Common myeloid progenitor, CD34-positive (primary cell): ENCODE results near the gene GGA2.

Experiments
- CTCF ChIA-PET: fragments of 350-600 bp; sonication (Branson Sonifier 250); formaldehyde crosslinking; loops from one replicate; lab custom pipeline; 2021; ENCODE audit warnings: antibody characterized with exemption; lab: Charles Lee
- POLR2A ChIA-PET: fragments of 350-600 bp; sonication (Branson Sonifier 250); formaldehyde crosslinking; loops from one replicate; lab custom pipeline; 2021; ENCODE audit warnings: antibody characterized with exemption; lab: Charles Lee
- DNase-seq, 3 donors: peaks; one replicate each; pipeline versions ENCODE4 v3.0.0 to v3.0.0-alpha.2; 2013
- H3K27ac ChIP-seq, 2 experiments: 1 replicate in 1 of 2; 2 replicates in 1 of 2; pipeline ENCODE4 v1.7.0; 2013; ENCODE audit warnings: inconsistent platforms in 2 of 2, low read length in 2 of 2, mild to moderate bottlenecking in 2 of 2, low read depth in 1 of 2, moderate library complexity in 1 of 2; ENCODE audit not compliant: severe bottlenecking in 2 of 2, insufficient read depth in 1 of 2, poor library complexity in 1 of 2
- H3K27me3 ChIP-seq, 5 experiments: replicated peaks in 2 of 5; 1 replicate in 3 of 5; 2 replicates in 2 of 5; pipeline versions ENCODE4 v1.6.1 to v1.7.0; 2013; ENCODE audit warnings: low read length in 4 of 5, mild to moderate bottlenecking in 2 of 5, moderate library complexity in 2 of 5, inconsistent platforms in 1 of 5; ENCODE audit not compliant: insufficient read depth in 5 of 5, control insufficient read depth in 4 of 5
- H3K36me3 ChIP-seq, 4 experiments: 1 replicate in 2 of 4; 2 replicates in 2 of 4; pipeline versions ENCODE4 v1.6.1 to v1.7.0; 2013; ENCODE audit warnings: low read length in 3 of 4, control low read depth in 1 of 4, mild to moderate bottlenecking in 1 of 4; ENCODE audit not compliant: control insufficient read depth in 4 of 4, insufficient read depth in 4 of 4
- H3K4me1 ChIP-seq, 4 experiments: 1 replicate in 3 of 4; 2 replicates in 1 of 4; pipeline versions ENCODE4 v1.6.1 to v1.7.1; 2013; ENCODE audit warnings: low read length in 3 of 4, mild to moderate bottlenecking in 3 of 4, control low read depth in 1 of 4, inconsistent platforms in 1 of 4, moderate library complexity in 1 of 4; ENCODE audit not compliant: control insufficient read depth in 4 of 4, insufficient read depth in 4 of 4; ENCODE audit errors: control extremely low read depth in 1 of 4
- H3K4me3 ChIP-seq, 7 experiments: 1 replicate in 4 of 7; 2 replicates in 3 of 7; pipeline versions ENCODE4 v1.5.1 to v1.7.0; 2013; ENCODE audit warnings: mild to moderate bottlenecking in 7 of 7, low read length in 6 of 7, moderate library complexity in 6 of 7, inconsistent platforms in 2 of 7, low read depth in 2 of 7, control low read depth in 1 of 7; ENCODE audit not compliant: insufficient read depth in 4 of 7, control insufficient read depth in 1 of 7; ENCODE audit errors: extremely low read depth in 1 of 7
- H3K9me3 ChIP-seq, 5 experiments: 1 replicate in 4 of 5; 2 replicates in 1 of 5; pipeline versions ENCODE4 v1.6.1 to v1.7.1; 2013; ENCODE audit warnings: low read length in 4 of 5, mild to moderate bottlenecking in 2 of 5, inconsistent platforms in 1 of 5, low read depth in 1 of 5, moderate library complexity in 1 of 5; ENCODE audit not compliant: control insufficient read depth in 4 of 5, insufficient read depth in 2 of 5; ENCODE audit errors: control extremely low read depth in 1 of 5
- WGBS: methylation state at CpG from one replicate; pipeline ENCODE4 v1.1.5; 2013; ENCODE audit not compliant: insufficient coverage; 5-methylcytosine and 5-hydroxymethylcytosine counted together

Gene GGA2

DNA sequence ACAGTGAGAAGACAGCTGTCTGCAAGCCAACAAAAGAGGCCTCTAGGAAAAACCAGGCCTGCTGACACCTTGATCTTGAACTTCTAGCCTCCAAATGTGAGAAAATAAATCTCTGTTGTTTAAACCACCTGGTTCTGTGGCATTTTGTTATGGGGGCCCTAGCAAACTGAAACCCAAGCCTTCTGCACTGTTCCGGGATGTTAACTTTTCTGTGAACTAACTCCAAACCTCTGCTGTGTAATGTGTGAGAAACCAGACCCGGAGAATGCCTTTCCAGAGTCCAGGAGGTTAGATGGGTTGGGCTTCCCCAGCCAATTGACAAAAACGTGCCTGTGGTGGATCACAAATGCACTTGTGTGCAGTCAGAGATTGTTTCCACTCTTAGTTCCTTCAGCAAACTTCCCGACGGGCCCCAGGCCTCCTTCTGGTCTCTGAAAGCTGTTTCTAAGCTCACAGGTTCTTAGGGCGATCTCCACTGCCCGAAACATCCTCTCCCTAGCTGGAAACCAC is 13.6 kb upstream of the GGA2 start:
- Histone ChIP-seq H3K27ac (no peak overlapping the region), H3K27me3 (no peaks in the 10 kb centered on the region), H3K4me1 (peaks cover 0 to 13% (median 0%) of the 10 kb centered on the region in 4 experiments), H3K36me3 (peaks cover 26 to 60% (median 46%) of the 10 kb centered on the region in 4 experiments), H3K9me3 (no peaks in the 10 kb centered on the region), H3K4me3 (no peak overlapping the region)
- no peak for DNase-seq
- ChIA-PET CTCF (no interaction called here), POLR2A (no interaction called here)
- WGBS = 93% methylated on average over 7 of the region's 7 CpGs

DNA sequence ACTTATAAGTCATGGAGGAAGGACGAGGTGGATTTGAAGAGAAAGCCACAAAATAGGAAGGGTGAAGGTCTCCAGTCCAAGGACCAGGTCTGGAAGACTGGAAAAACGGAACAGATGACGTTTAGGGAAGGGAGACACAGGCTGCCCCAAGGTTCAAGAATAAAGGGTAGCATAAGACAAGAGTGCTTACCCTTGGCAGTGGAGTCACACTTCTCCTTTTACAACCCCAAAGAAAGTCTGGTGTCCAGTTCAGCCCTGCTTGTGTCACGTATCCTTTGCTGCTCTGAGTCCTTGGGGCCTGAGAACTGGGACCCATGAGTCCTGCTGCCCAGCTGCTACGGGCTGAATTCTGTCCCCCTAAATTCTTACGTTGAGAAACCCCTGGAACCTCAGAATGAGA is 13.0 kb upstream of the GGA2 start:
- ChIA-PET POLR2A (no interaction called here), CTCF (no interaction called here)
- WGBS = 91% methylated on average over 5 of the region's 6 CpGs
- Histone ChIP-seq H3K27ac (no peak overlapping the region), H3K4me1 (peaks cover 0 to 19% (median 0%) of the 10 kb centered on the region in 4 experiments), H3K9me3 (no peaks in the 10 kb centered on the region), H3K36me3 (peaks cover 26 to 56% (median 40%) of the 10 kb centered on the region in 4 experiments), H3K27me3 (no peaks in the 10 kb centered on the region), H3K4me3 (no peak overlapping the region)
- DNase-seq = no peak

DNA sequence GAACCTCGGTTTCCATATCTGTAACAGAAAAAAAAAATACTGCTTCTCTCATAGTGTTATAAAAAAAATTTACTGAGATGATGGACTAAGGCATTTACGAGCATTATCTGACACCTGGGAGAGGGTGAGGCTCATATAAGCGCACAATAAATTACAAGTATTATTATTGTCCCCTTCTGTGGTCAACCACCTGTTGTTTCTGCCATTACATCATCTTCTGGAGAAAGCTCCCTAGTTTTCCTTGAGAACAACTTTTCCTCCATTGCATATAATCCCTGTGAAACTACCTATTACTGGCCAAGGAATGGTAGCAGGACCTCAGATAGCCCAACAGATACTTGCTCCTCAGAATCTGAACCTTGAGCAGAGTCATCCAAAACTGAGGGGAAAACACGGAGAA is 11.7 kb upstream of the GGA2 start:
- CTCF ChIA-PET = interaction anchor here (1.0 to 1.4 kb wide), 2 partner anchors 32 to 89 kb away, joined by 3 read pairs; no protein-coding TSS in a partner anchor
- POLR2A ChIA-PET = no interaction called here
- Histone ChIP-seq H3K27me3 (no peaks in the 10 kb centered on the region), H3K4me1 (peaks cover 0 to 23% (median 0%) of the 10 kb centered on the region in 4 experiments), H3K36me3 (peaks cover 23 to 44% (median 32%) of the 10 kb centered on the region in 4 experiments), H3K4me3 (no peak overlapping the region), H3K27ac (no peak overlapping the region), H3K9me3 (no peaks in the 10 kb centered on the region)
- no peak for DNase-seq
- 90% methylated on average over 2 of the region's 4 CpGs for WGBS

DNA sequence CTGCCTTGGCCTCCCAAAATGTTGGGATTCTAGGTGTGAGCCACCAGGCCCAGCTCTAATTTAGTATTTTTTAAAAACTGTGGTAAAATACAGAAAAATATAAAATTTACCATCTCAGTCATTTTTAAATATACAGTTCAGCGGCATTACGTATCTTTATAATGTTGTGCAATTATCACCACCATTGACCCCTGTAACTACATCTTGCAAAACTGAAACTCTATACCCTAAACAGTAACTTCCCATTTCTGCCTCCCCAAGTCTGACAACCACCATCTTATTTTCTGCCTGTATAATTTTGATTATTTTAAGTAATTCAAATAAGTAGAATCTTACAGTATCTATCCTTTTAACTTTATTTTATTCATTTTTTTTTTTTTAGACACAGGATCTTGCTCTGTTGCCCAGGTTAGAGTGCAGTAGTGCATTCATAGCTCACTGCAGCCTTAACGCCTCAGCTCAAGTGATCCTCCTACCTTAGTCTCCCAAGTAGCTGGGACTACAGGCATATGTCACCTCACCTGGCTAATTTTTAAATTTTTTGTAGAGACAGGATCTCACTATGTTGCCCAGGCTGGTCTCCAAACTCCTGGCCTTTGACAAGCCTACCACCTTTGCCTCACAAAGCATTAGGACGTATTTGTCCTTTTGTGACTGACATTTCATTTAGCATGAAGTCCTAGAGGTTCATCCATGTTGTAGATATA is 10.9 kb upstream of the GGA2 start:
- CTCF ChIA-PET = interaction anchor here (1.4 kb wide), 1 partner anchor 33 kb away, joined by 3 read pairs; no protein-coding TSS in a partner anchor
- DNase-seq = no peak
- no peaks in the 10 kb centered on the region for H3K9me3 ChIP-seq
- POLR2A ChIA-PET = no interaction called here
- WGBS = 100% methylated on average over 3 of the region's 4 CpGs
- peaks cover 4 to 29% (median 5%) of the 10 kb centered on the region in 4 experiments for H3K4me1 ChIP-seq
- H3K36me3 ChIP-seq = peaks cover 22 to 44% (median 30%) of the 10 kb centered on the region in 4 experiments
- H3K27me3 ChIP-seq = no peaks in the 10 kb centered on the region
- no peak overlapping the region for H3K4me3 ChIP-seq
- no peak overlapping the region for H3K27ac ChIP-seq

DNA sequence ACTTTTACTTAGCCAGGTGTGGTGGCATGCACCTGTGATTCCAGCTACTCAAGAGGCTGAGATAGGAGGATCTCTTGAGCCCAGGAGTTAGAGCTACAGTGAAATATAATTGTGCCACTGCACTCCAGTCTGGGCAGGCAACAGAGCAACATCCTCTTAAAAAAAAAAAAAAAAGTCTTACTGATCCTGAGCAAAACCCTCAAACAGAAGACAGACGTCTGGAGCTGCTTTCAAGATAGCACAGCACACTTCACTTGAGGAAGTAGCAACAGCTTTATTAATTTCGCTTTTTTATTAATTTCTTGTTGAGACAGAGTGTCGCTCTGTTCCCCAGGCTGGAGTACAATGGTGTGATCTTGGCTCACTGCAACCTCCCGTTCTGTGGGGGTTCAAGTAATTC is 10.2 kb upstream of the GGA2 start:
- CTCF ChIA-PET = no interaction called here
- Histone ChIP-seq H3K36me3 (peaks cover 22 to 44% (median 30%) of the 10 kb centered on the region in 4 experiments), H3K9me3 (no peaks in the 10 kb centered on the region), H3K4me1 (peaks cover 4 to 30% (median 7%) of the 10 kb centered on the region in 4 experiments), H3K27me3 (no peaks in the 10 kb centered on the region), H3K4me3 (no peak overlapping the region), H3K27ac (no peak overlapping the region)
- WGBS = 96% methylated on average over 4 of the region's 4 CpGs
- DNase-seq = peak in 1 of 3 donors; percentile 17
- POLR2A ChIA-PET = no interaction called here

DNA sequence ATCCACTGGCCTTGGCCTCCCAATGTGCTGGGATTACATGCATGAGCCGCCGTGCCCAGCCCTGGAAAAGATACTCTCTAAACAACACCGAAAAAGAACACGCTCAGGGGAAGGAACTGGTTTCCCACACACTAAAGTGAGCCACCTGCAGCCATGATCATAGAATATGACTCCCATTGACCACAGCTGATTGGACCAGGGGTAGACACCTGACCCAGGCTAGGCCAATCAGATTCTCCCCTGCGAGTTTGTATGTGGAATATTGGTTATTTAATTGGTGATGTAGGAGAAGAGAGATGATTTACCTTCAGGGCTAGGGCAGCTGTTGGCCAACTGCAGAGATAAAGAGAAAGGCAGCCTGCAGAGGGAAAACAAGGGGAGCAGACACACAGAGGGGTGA is 9.0 kb upstream of the GGA2 start:
- ChIA-PET POLR2A (no interaction called here), CTCF (no interaction called here)

DNA sequence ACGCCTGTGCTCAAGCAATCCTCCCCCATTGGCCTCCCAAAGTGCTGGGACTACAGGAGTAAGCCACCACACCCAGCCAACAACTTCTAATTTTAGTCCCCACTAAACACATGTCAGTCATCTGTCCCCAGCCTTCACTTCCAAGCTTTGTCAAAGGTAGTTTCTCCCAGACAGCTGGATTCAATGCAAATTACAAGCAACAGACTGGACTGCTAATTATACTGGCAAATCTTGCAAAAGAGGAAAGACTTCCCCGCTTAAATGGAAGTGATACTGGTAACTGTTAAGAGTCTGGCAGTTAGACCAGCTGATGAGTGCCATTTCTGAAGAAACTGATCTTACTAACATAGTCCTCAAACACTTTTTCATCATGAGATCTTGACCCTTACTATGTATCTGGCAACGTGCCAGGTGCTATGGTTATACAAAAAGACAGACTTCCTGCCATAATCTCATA is 8.2 kb upstream of the GGA2 start:
- H3K9me3 ChIP-seq = no peaks in the 10 kb centered on the region
- no peaks in the 10 kb centered on the region for H3K27me3 ChIP-seq
- ChIA-PET POLR2A (no interaction called here), CTCF (interaction anchor here (0.7 to 1.2 kb wide), 2 partner anchors 13 to 26 kb away, joined by 3 to 4 read pairs; no protein-coding TSS in a partner anchor)
- no peak for DNase-seq
- no peak overlapping the region for H3K4me3 ChIP-seq
- H3K36me3 ChIP-seq = peaks cover 11 to 25% (median 20%) of the 10 kb centered on the region in 4 experiments
- WGBS = 100% methylated on average over 2 of the region's 3 CpGs
- peaks cover 4 to 37% (median 14%) of the 10 kb centered on the region in 4 experiments for H3K4me1 ChIP-seq
- H3K27ac ChIP-seq = no peak overlapping the region

More for the DNA sequence above, 9.0 kb upstream of the GGA2 start:
- H3K36me3 ChIP-seq = peaks cover 18 to 33% (median 26%) of the 10 kb centered on the region in 4 experiments
- DNase-seq = no peak
- H3K27me3 ChIP-seq = no peaks in the 10 kb centered on the region
- WGBS = 88% methylated on average over 1 of the region's 5 CpGs
- no peaks in the 10 kb centered on the region for H3K9me3 ChIP-seq
- no peak overlapping the region for H3K27ac ChIP-seq
- H3K4me3 ChIP-seq = no peak overlapping the region
- H3K4me1 ChIP-seq = peaks cover 4 to 37% (median 14%) of the 10 kb centered on the region in 4 experiments
